CD4-positive, alpha-beta T cell (primary cell): ENCODE results near the gene MED25. TPM values are rescaled to one million over a fixed set of nuclear protein-coding genes. Genes with fewer than 3 reads are reported as not detected.

Experiments used
- ATAC-seq: fragments of 200-7000 bp; cut with Tn5 transposase; one replicate; pipeline ENCODE4 v1.10.0; 2022; ENCODE audit warnings: mild to moderate bottlenecking; ENCODE audit not compliant: poor library complexity
- CTCF ChIA-PET: fragments of 350-600 bp; sonication (Branson Sonifier 250); formaldehyde crosslinking; loops from one replicate; lab custom pipeline; 2021; ENCODE audit warnings: antibody characterized with exemption, inconsistent platforms; lab: Charles Lee
- POLR2A ChIA-PET: fragments of 350-600 bp; sonication (Branson Sonifier 250); formaldehyde crosslinking; loops from one replicate; lab custom pipeline; 2021; ENCODE audit warnings: antibody characterized with exemption, inconsistent platforms; lab: Charles Lee
- DNase-seq, 14 experiments: peaks; one replicate each; pipeline ENCODE4 v3.0.0-alpha.2; 2013 to 2020; ENCODE audit warnings: mixed read lengths in 2 of 14
- H3K27ac ChIP-seq, 2 donors: one replicate each; pipeline versions ENCODE4 v1.5.1 to v1.7.0; 2013; ENCODE audit warnings: low read length in 2 of 2, low read depth in 1 of 2, mild to moderate bottlenecking in 1 of 2
- H3K27me3 ChIP-seq, 2 experiments: 1 replicate in 1 of 2; 2 replicates in 1 of 2; pipeline versions ENCODE4 v1.6.1 to v1.7.0; 2013; ENCODE audit warnings: low read length in 2 of 2, control low read depth in 1 of 2, mild to moderate bottlenecking in 1 of 2, moderate library complexity in 1 of 2; ENCODE audit not compliant: insufficient read depth in 2 of 2, control insufficient read depth in 1 of 2
- H3K36me3 ChIP-seq: one replicate; pipeline ENCODE4 v1.6.1; 2013; ENCODE audit warnings: low read length, control low read depth; ENCODE audit not compliant: insufficient read depth
- H3K4me1 ChIP-seq: one replicate; pipeline ENCODE4 v1.6.1; 2013; ENCODE audit warnings: low read length, control low read depth; ENCODE audit not compliant: insufficient read depth
- H3K4me3 ChIP-seq: one replicate; pipeline ENCODE4 v1.5.1; 2013; ENCODE audit warnings: mild to moderate bottlenecking, low read length, moderate library complexity
- H3K9me3 ChIP-seq, 2 experiments: 1 replicate in 1 of 2; 2 replicates in 1 of 2; pipeline versions ENCODE4 v1.6.1 to v1.7.0; 2013; ENCODE audit warnings: low read length in 2 of 2, mild to moderate bottlenecking in 2 of 2, control low read depth in 1 of 2, moderate library complexity in 1 of 2; ENCODE audit not compliant: control insufficient read depth in 1 of 2, insufficient read depth in 1 of 2
- H3K27ac Mint-ChIP-seq: one replicate; pipeline ENCODE4 v1.8.0; 2020; ENCODE audit warnings: mixed read lengths
- H3K27me3 Mint-ChIP-seq: one replicate; pipeline ENCODE4 v1.8.0; 2021; ENCODE audit warnings: mixed read lengths
- H3K36me3 Mint-ChIP-seq: one replicate; pipeline ENCODE4 v1.8.0; 2021; ENCODE audit warnings: low read depth, mixed read lengths
- H3K4me1 Mint-ChIP-seq: one replicate; pipeline ENCODE4 v1.8.0; 2021; ENCODE audit warnings: low read depth, mixed read lengths
- H3K4me3 Mint-ChIP-seq: one replicate; pipeline ENCODE4 v1.8.0; 2020; ENCODE audit warnings: mild to moderate bottlenecking, mixed read lengths
- H3K9me3 Mint-ChIP-seq: one replicate; pipeline ENCODE4 v1.8.0; 2020; ENCODE audit warnings: mixed read lengths
- CTCF ChIP-seq: fragments of 200-600 bp; IDR thresholded peaks from one replicate; pipeline ENCODE4 v1.8.0; 2022; ENCODE audit warnings: antibody characterized with exemption, mild to moderate bottlenecking
- intact Hi-C, 2 experiments: fragments of 100-400 bp; cut with DNase I in 1 of 2; cut with micrococcal nuclease in 1 of 2; formaldehyde crosslinking; loops; one replicate each; pipeline versions ENCODE4 v1.15.1 to v1.9.0; 2023 to 2025; cut with DNase I, micrococcal nuclease
- total RNA-seq, 174 experiments: library from RNA in 2 of 174; stranded (reverse) in 2 of 174; gene quantifications; one replicate each; pipeline ENCODE4 v1.2.3 and lab custom pipeline; 2021 to 2026

Gene MED25
- total RNA-seq, 2 experiments from 2014 or later = 67.2 to 67.8 TPM

- no peaks in the 10 kb centered on the region for H3K9me3 ChIP-seq
- ChIA-PET CTCF (interaction anchor here (1.3 to 1.9 kb wide), 2 partner anchors 20 to 37 kb away, joined by 4 to 5 read pairs; partner anchors contain the start of gene FUZ), POLR2A (interaction anchor here (1.1 to 4.4 kb wide), 14 partner anchors 18 to 526 kb away, joined by 3 to 75 read pairs (median 10); partner anchors contain the start of genes AKT1S1, AP2A1, ATF5 and FUZ)
- no peaks in the 10 kb centered on the region for H3K36me3 ChIP-seq
- no peaks in the 10 kb centered on the region for H3K27me3 ChIP-seq
- H3K4me3 Mint-ChIP-seq = peak overlapping the region; percentile 98
- H3K9me3 Mint-ChIP-seq = no peaks in the 10 kb centered on the region
- TF ChIP-seq CTCF = no peak
- H3K27ac Mint-ChIP-seq = peak overlapping the region; percentile 94
- no peaks in the 10 kb centered on the region for H3K27me3 Mint-ChIP-seq
- H3K4me1 Mint-ChIP-seq = peaks cover 35% of the 10 kb centered on the region
- peaks cover 54% of the 10 kb centered on the region for H3K4me1 ChIP-seq
- ATAC-seq (no peak), DNase-seq (no peak)
- no peak overlapping the region for H3K4me3 ChIP-seq
- peaks cover 17% of the 10 kb centered on the region for H3K36me3 Mint-ChIP-seq
- intact Hi-C loops = loop anchor here (1.0 to 5.0 kb wide), 3 partner anchors 19 to 32 kb away; partner anchors contain the start of gene MED25 (in 1 of the 2)
- H3K27ac ChIP-seq = no peak overlapping the region
Observed at GRCh38 chr19:49849433-49850220, 31.5 kb downstream of the MED25 start.

GRCh38 chr19:49850221-49850486 lies 32.1 kb downstream of the MED25 start:
- no peak for TF ChIP-seq CTCF
- ATAC-seq (no peak), DNase-seq (peak in 1 of 14 experiments; percentile 39)
- Histone ChIP-seq H3K4me1 (peaks cover 54% of the 10 kb centered on the region), H3K9me3 (peaks cover 0 to 3% of the 10 kb centered on the region in 2 experiments), H3K4me3 (peak overlapping the region; percentile 84), H3K27ac (peak overlapping the region in 1 of 2 donors; percentile 94), H3K27me3 (no peaks in the 10 kb centered on the region), H3K36me3 (peaks cover 2% of the 10 kb centered on the region)
- intact Hi-C loops = loop anchor here (1.0 to 5.0 kb wide), 3 partner anchors 19 to 33 kb away; partner anchors contain the start of gene MED25 (in 1 of the 2)
- CTCF ChIA-PET = interaction anchor here (0.9 to 1.9 kb wide), 3 partner anchors 19 to 42 kb away, joined by 3 to 5 read pairs (median 4); partner anchors contain the start of gene FUZ
- Mint-ChIP-seq H3K4me1 (peaks cover 35% of the 10 kb centered on the region), H3K9me3 (no peaks in the 10 kb centered on the region), H3K4me3 (peak overlapping the region; percentile 98), H3K27ac (peak overlapping the region; percentile 94), H3K36me3 (peaks cover 17% of the 10 kb centered on the region), H3K27me3 (no peaks in the 10 kb centered on the region)
- POLR2A ChIA-PET = interaction anchor here (1.0 to 4.4 kb wide), 17 partner anchors 18 to 526 kb away, joined by 3 to 75 read pairs (median 5); partner anchors contain the start of genes AKT1S1, AP2A1, ATF5 and FUZ

- Histone ChIP-seq H3K9me3 (peaks cover 0 to 3% of the 10 kb centered on the region in 2 experiments), H3K4me3 (peak within 1 kb of the TSS; percentile 84), H3K27me3 (no peaks in the 10 kb centered on the region), H3K27ac (peak within 1 kb of the TSS; percentile 94 to 95), H3K4me1 (peaks cover 54% of the 10 kb centered on the region), H3K36me3 (peaks cover 5% of the 10 kb centered on the region)
- Mint-ChIP-seq H3K9me3 (no peaks in the 10 kb centered on the region), H3K4me1 (peaks cover 35% of the 10 kb centered on the region), H3K4me3 (peak within 1 kb of the TSS; percentile 98), H3K27ac (peak within 1 kb of the TSS; percentile 94), H3K27me3 (no peaks in the 10 kb centered on the region), H3K36me3 (peaks cover 23% of the 10 kb centered on the region)
- peak; percentile 87 for ATAC-seq
- POLR2A ChIA-PET = interaction anchor here (0.8 to 4.4 kb wide), 19 partner anchors 10 to 525 kb away, joined by 3 to 75 read pairs (median 5); partner anchors contain the start of genes AKT1S1, AP2A1, ATF5 and FUZ
- CTCF ChIA-PET = interaction anchor here (0.9 to 1.9 kb wide), 3 partner anchors 19 to 42 kb away, joined by 3 to 5 read pairs (median 4); partner anchors contain the start of gene FUZ
- DNase-seq = peak; percentile 77 to 95 (median 84)
- no peak for TF ChIP-seq CTCF
- intact Hi-C loops = loop anchor here (1.0 to 5.0 kb wide), 5 partner anchors 17 to 33 kb away; partner anchors contain the start of genes MED25 (in 1 of the 2) and PNKP (in 1 of the 2)
Observed at GRCh38 chr19:49850487-49851342, 32.6 kb downstream of the MED25 start, which contains the start of gene PTOV1. Gene PTOV1, plus strand, starts transcription at chr19:49851159.
